Skeletal muscle tissue (tissue), 4 donors: Measurements from ENCODE around the gene BCO2. TPM values are rescaled to one million over a fixed set of nuclear protein-coding genes. Genes with fewer than 3 reads are reported as not detected.

Experiments
- H3K27ac ChIP-seq: one replicate; pipeline ENCODE4 v1.7.0; 2013; ENCODE audit warnings: mild to moderate bottlenecking, low read depth, low read length, inconsistent platforms
- H3K27me3 ChIP-seq, 3 donors: one replicate each; pipeline ENCODE4 v1.7.0; 2013; ENCODE audit warnings: low read length in 3 of 3; ENCODE audit not compliant: control insufficient read depth in 3 of 3, insufficient read depth in 3 of 3
- H3K36me3 ChIP-seq, 3 donors: one replicate each; pipeline ENCODE4 v1.7.0; 2013; ENCODE audit warnings: low read length in 3 of 3; ENCODE audit not compliant: control insufficient read depth in 3 of 3, insufficient read depth in 3 of 3
- H3K4me1 ChIP-seq, 3 donors: one replicate each; pipeline ENCODE4 v1.7.0; 2013; ENCODE audit warnings: low read length in 3 of 3, mild to moderate bottlenecking in 3 of 3; ENCODE audit not compliant: control insufficient read depth in 3 of 3, insufficient read depth in 3 of 3
- H3K4me3 ChIP-seq, 3 donors: one replicate each; pipeline ENCODE4 v1.7.0; 2013; ENCODE audit warnings: low read length in 3 of 3
- H3K9ac ChIP-seq, 3 donors: one replicate each; pipeline ENCODE4 v1.7.0; 2013; ENCODE audit warnings: low read length in 3 of 3, mild to moderate bottlenecking in 3 of 3, moderate library complexity in 2 of 3, low read depth in 1 of 3
- H3K9me3 ChIP-seq, 3 donors: one replicate each; pipeline ENCODE4 v1.7.0; 2013; ENCODE audit warnings: low read length in 3 of 3; ENCODE audit not compliant: control insufficient read depth in 3 of 3
- total RNA-seq: library from RNA; depleted of rRNA; stranded (reverse); fragments of >200 nt; gene quantifications from one replicate; pipeline ENCODE4 v1.2.3, GENCODE V29; 2014
- donor health status: Osteomylitis.

Gene BCO2, protein sequence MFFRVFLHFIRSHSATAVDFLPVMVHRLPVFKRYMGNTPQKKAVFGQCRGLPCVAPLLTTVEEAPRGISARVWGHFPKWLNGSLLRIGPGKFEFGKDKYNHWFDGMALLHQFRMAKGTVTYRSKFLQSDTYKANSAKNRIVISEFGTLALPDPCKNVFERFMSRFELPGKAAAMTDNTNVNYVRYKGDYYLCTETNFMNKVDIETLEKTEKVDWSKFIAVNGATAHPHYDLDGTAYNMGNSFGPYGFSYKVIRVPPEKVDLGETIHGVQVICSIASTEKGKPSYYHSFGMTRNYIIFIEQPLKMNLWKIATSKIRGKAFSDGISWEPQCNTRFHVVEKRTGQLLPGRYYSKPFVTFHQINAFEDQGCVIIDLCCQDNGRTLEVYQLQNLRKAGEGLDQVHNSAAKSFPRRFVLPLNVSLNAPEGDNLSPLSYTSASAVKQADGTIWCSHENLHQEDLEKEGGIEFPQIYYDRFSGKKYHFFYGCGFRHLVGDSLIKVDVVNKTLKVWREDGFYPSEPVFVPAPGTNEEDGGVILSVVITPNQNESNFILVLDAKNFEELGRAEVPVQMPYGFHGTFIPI
- total RNA-seq: 9.4 TPM

DNA sequence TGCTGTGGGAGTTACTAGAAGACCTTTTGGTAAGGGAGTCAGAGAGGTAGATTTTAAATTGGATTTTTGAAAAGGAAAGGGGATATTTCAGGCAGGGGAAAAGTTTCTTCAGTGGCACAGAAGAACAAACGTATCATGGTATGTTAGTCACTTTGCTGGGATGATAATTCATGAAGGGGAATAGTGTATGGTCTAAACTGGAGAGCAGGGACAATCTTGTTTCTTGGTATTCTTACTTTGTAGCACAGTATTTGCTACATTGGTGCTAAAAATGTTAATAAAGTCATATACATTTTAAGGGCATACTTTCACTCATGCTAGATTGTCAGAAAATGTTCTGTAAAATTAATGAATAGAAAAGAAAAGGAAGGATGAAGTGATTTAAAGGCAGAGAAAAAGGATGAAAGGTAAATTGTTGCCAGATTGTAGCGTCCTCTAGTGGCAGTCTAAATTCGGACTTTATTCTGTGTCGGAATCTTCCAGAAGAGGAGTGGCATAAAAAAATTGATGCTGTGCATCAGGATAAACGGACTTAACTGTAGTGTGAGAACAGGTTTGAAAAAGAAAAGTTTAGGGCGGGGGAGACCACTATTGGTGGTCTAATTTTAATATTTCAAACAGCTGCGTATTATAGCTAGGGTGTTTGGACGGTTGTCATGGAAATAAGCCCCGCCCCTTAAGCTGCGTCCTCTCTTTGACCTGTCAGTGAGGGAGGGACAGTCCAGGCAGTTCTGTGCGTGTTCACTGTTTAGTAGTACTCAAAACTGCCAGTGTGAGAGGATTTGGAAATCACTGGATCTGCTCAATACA lies at the start of gene BCO2:
Gene BCO2, plus strand, starts transcription at position 724 of the 810 bp plus-strand sequence. CDS start 90 bp downstream, outside the sequence.
- Histone ChIP-seq H3K9ac (peak within 1 kb of the TSS; percentile 63 to 82 (median 80)), H3K9me3 (no peaks in the 10 kb centered on the region), H3K27me3 (no peaks in the 10 kb centered on the region), H3K4me1 (peaks cover 7 to 14% (median 9%) of the 10 kb centered on the region in 3 donors), H3K4me3 (peak within 1 kb of the TSS; percentile 67 to 90 (median 69)), H3K36me3 (peaks cover 0 to 3% (median 2%) of the 10 kb centered on the region in 3 donors), H3K27ac (peak within 1 kb of the TSS; percentile 75)

DNA sequence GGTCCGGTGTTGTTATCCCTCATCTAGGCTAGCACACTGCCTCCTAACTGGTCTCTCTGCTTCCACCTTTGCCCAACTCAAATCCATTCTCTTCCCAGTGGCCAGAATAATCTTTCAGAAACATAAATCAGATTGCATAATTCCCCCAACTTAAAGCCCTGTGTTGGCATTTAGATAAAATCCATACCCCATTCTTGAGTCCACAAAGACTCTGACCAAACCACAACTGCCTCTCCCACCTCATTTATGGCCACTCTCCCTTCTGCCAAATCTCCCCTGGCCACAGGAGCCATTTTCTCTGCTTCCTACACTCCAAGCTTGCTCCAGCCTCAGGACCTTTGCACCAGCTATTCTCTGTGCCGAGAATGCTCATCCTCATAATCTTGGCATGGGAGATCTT lies 48.3 kb upstream of the BCO2 start:
- Histone ChIP-seq H3K9me3 (no peaks in the 10 kb centered on the region), H3K27me3 (no peaks in the 10 kb centered on the region), H3K27ac (no peak overlapping the region), H3K9ac (no peak overlapping the region), H3K4me1 (peaks cover 3 to 8% (median 3%) of the 10 kb centered on the region in 3 donors), H3K36me3 (no peaks in the 10 kb centered on the region), H3K4me3 (no peak overlapping the region)

DNA sequence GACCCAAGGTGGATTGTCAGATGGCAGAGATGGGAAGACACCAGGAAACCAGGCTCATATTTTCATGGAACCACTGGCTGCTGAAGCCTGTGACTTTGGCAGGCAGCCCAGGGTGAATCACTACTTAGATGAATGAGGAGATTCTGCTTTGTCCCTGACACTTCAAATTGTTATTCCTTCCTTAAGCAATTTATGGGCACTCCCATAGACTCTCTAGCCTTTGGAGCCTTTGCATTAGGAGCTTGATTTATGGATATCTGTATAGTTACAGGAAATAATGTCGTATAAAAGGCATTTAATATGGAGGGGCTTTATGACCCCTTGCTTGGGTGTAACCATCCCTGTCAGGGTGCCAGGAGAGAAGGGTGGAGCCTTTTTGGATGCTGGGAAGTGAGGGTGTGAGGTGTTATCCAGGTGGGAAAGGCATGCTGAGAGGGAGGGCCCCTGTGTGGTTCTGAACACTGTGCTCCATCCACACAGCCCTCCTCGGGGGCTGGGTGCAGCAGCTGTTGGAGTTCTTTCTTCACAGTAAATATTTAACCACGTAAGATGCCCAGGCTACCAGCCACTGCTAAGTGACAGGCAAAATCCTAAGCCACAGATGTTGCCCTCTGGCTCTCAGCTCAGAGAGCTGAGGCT lies 46.7 kb upstream of the BCO2 start:
- H3K4me1 ChIP-seq: peaks cover 7 to 14% (median 7%) of the 10 kb centered on the region in 3 donors
- no peaks in the 10 kb centered on the region for H3K9me3 ChIP-seq
- H3K9ac ChIP-seq: peak overlapping the region in 1 of 3 donors; percentile 8
- H3K36me3 ChIP-seq: no peaks in the 10 kb centered on the region
- no peaks in the 10 kb centered on the region for H3K27me3 ChIP-seq
- no peak overlapping the region for H3K27ac ChIP-seq
- H3K4me3 ChIP-seq: no peak overlapping the region

DNA sequence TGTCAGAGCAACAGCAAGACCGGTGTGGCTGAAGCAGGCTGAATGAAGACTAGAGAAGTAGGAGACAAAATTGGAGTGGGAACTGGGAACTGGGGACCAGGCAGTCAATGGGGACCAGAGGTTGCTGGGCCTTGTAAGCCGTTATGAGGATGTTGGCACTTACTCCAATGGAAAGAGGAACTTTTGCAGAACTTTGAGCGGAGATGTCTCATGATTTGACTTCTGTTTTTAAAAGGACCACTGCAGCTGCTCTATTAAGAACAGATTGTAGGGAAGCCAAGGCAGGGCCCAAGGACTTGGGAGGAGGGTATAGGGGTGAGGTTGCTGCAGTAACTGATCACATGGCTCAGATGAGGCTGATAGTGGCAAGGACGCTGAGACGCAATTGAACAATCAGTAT lies 45.7 kb upstream of the BCO2 start:
- Histone ChIP-seq H3K4me1 (peaks cover 7 to 14% (median 7%) of the 10 kb centered on the region in 3 donors), H3K4me3 (no peak overlapping the region), H3K27ac (no peak overlapping the region), H3K9me3 (no peaks in the 10 kb centered on the region), H3K27me3 (no peaks in the 10 kb centered on the region), H3K9ac (no peak overlapping the region), H3K36me3 (no peaks in the 10 kb centered on the region)

DNA sequence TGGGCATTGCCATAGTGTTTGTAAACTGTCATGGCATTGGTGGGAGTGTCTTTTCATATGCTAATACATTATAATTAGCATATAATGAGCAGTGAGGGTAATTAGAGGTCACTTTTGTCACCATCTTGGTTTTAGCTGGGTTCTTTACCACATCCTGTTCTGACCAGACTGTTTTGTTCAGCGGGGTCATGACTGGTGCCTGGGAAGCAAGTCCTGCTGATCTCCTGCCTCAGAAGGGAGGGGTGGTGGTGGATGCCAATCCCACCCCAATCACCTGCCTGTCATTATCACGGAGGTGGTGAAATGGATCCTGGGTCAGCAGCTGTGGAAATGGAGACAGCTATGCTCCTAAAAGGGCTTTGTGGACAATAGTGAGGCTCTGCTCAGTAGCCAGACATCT lies 42.6 kb upstream of the BCO2 start:
- H3K4me1 ChIP-seq: peaks cover 7 to 14% (median 7%) of the 10 kb centered on the region in 3 donors
- H3K27ac ChIP-seq: no peak overlapping the region
- no peaks in the 10 kb centered on the region for H3K36me3 ChIP-seq
- H3K4me3 ChIP-seq: no peak overlapping the region
- H3K9me3 ChIP-seq: no peaks in the 10 kb centered on the region
- no peaks in the 10 kb centered on the region for H3K27me3 ChIP-seq
- no peak overlapping the region for H3K9ac ChIP-seq

DNA sequence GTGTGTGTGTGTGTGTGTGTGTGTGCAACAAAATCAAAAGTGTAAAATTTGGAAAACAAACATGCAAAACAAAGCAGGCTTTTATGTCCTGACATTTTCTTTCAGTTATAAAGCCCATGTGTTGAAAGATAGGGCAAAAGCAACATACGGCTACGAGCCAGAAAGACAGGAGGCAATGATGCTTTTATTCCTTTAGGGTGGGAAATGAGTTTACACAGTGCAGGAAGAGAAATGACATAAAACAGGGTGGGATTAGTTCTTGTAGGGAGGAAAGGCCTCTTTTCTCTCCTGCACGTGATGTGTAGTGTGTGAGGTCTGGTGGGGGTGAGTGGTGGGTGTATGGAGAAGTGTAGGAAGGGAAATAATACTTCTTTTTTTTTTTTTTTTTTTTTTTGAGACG lies 40.8 kb upstream of the BCO2 start:
- Histone ChIP-seq H3K4me3 (no peak overlapping the region), H3K9me3 (no peaks in the 10 kb centered on the region), H3K27me3 (no peaks in the 10 kb centered on the region), H3K36me3 (no peaks in the 10 kb centered on the region), H3K27ac (no peak overlapping the region), H3K9ac (no peak overlapping the region), H3K4me1 (peaks cover 7 to 9% (median 7%) of the 10 kb centered on the region in 3 donors)

DNA sequence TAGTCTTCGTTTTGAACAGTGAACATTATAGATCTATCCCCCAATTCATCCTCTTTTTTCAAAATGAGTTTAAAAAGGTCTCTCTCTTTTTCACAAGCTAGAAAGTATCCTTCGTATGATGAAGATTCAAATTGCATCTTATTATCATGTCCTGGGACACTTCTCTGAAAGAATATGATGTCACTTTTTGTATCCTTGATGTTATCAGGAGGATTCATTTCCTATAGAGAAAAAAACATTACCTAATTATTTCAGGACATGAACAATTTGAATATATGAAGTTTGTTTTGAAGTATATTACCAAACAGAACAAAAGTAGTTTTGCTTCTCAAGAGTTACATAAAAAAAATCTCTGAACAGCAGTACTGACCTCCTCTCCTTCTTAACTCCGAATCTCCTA lies 31.7 kb upstream of the BCO2 start:
- no peaks in the 10 kb centered on the region for H3K4me1 ChIP-seq
- no peaks in the 10 kb centered on the region for H3K27me3 ChIP-seq
- H3K27ac ChIP-seq: no peak overlapping the region
- H3K36me3 ChIP-seq: peaks cover 0 to 2% (median 0%) of the 10 kb centered on the region in 3 donors
- no peak overlapping the region for H3K4me3 ChIP-seq
- H3K9me3 ChIP-seq: no peaks in the 10 kb centered on the region
- no peak overlapping the region for H3K9ac ChIP-seq

GRCh38 chr11:112150517-112150916 lies 24.8 kb upstream of the BCO2 start:
- H3K9ac ChIP-seq: no peak overlapping the region
- H3K4me3 ChIP-seq: no peak overlapping the region
- H3K9me3 ChIP-seq: no peaks in the 10 kb centered on the region
- H3K36me3 ChIP-seq: no peaks in the 10 kb centered on the region
- no peaks in the 10 kb centered on the region for H3K27me3 ChIP-seq
- no peak overlapping the region for H3K27ac ChIP-seq
- no peaks in the 10 kb centered on the region for H3K4me1 ChIP-seq

DNA sequence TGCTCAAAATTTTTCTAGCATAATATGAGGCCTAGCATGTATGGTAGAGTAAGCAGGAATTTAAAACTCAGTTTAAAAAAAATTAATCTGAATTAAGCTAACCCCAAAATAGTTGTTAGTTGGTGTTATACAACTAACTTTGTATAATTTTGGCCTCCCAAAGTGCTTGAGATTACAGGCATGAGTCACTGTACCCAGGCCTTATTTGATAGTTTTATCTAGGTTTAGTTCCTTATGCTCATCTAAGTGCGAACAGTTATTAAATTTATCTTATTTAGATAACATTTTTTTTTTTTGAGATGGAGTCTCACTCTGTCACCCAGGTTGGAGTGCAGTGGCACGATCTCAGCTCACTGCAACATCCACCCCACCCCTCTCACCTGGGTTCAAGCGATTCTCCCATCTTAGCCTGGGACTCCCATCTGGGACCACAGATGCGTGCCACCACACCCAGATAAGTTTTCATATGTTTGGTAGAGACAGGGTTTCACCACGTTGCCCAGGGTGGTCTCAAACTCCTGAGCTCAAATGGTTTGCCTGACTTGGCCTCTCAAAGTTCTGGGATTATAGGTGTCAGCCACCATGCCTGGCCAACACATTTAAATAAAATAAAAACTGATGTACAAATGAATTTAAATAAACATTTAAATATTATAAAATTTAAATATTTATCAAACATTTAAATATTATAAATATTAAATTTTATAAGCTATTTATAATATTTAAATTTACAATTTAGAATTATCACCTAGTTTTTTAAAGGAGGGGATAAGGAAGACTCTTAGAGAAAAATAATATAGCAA lies 19.0 kb upstream of the BCO2 start:
- H3K4me1 ChIP-seq: peaks cover 5 to 11% (median 9%) of the 10 kb centered on the region in 3 donors
- H3K4me3 ChIP-seq: no peak overlapping the region
- no peaks in the 10 kb centered on the region for H3K36me3 ChIP-seq
- H3K9ac ChIP-seq: no peak overlapping the region
- H3K27me3 ChIP-seq: no peaks in the 10 kb centered on the region
- no peaks in the 10 kb centered on the region for H3K9me3 ChIP-seq
- no peak overlapping the region for H3K27ac ChIP-seq
